ENCODE measurements around the gene TMEM178B. TPM values are rescaled to one million over a fixed set of nuclear protein-coding genes. Genes with fewer than 3 reads are reported as not detected.

The TMEM178B gene
- total RNA-seq, 1 donor = 0.43 TPM

- no peak overlapping the region for H3K4me3 ChIP-seq (ENCODE audit: low read depth, low read length)
- DNase-seq (ENCODE audit: low read depth) = no peak
- TF ChIP-seq, protein P1, sequence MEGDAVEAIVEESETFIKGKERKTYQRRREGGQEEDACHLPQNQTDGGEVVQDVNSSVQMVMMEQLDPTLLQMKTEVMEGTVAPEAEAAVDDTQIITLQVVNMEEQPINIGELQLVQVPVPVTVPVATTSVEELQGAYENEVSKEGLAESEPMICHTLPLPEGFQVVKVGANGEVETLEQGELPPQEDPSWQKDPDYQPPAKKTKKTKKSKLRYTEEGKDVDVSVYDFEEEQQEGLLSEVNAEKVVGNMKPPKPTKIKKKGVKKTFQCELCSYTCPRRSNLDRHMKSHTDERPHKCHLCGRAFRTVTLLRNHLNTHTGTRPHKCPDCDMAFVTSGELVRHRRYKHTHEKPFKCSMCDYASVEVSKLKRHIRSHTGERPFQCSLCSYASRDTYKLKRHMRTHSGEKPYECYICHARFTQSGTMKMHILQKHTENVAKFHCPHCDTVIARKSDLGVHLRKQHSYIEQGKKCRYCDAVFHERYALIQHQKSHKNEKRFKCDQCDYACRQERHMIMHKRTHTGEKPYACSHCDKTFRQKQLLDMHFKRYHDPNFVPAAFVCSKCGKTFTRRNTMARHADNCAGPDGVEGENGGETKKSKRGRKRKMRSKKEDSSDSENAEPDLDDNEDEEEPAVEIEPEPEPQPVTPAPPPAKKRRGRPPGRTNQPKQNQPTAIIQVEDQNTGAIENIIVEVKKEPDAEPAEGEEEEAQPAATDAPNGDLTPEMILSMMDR (IDR thresholded peaks at IDR 0.05; ENCODE audit: insufficient read depth, low read depth, low read length) = no peak
Observed at GRCh38 chr7:141522657-141523342, 448.9 kb downstream of the TMEM178B start.

- DNase-seq (ENCODE audit: low read depth) = no peak
- TF ChIP-seq, protein P1 (IDR thresholded peaks at IDR 0.05; ENCODE audit: insufficient read depth, low read depth, low read length) = no peak
- no peak overlapping the region for H3K4me3 ChIP-seq (ENCODE audit: low read depth, low read length)
Observed at GRCh38 chr7:141525973-141526514, 452.2 kb downstream of the TMEM178B start.

- TF ChIP-seq, protein P1 (IDR thresholded peaks at IDR 0.05; ENCODE audit: insufficient read depth, low read depth, low read length) = no peak
- H3K4me3 ChIP-seq (ENCODE audit: low read depth, low read length) = no peak overlapping the region
Observed at GRCh38 chr7:141527076-141527475, 453.2 kb downstream of the TMEM178B start.

DNA sequence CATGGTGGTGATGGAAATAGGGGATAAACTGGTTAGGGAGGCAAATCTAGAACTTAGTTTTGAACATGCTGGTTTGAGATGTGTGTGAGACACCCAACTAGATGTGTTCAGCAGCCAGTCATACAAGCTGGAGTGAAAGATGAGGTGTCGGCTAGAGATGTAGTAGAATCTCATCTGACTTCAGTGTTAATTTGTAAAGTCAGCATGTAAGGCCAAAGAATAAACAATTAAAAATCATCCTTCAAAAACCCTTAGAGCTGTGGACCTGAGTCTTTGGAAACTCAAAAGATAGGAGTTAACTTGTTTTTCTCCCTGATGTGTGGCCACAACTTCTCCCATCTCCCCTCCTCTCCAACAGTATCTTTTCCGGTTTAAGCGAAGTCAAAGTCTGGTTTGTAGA lies 454.5 kb downstream of the TMEM178B start:
- DNase-seq (ENCODE audit: low read depth) = no peak
- H3K4me3 ChIP-seq (ENCODE audit: low read depth, low read length) = no peak overlapping the region
- TF ChIP-seq, protein P1 (IDR thresholded peaks at IDR 0.05; ENCODE audit: insufficient read depth, low read depth, low read length) = no peak

More at GRCh38 chr7:141527076-141527475, 453.2 kb downstream of the TMEM178B start:
- DNase-seq (ENCODE audit: low read depth) = no peak

Small RNA genes lying within 50 kb of the gene (small RNA-seq; reads per million reads assigned to genes)
- not detected for gene AC006362.1
- not detected for gene RNU4-74P

Other genes starting within 250 kb of the TMEM178B start
- gene BRAF, start 149.1 kb upstream of the TMEM178B start, total RNA-seq = 23.2 and 30.7 TPM in 2 replicates
- 20.0 and 20.7 TPM in 2 replicates for gene MRPS33, start 59.1 kb upstream of the TMEM178B start, total RNA-seq